ENCODE results near the gene CCDC88B. TPM values are rescaled to one million over a fixed set of nuclear protein-coding genes. Genes with fewer than 3 reads are reported as not detected.
"Not testable (repeated sequence)": the region's sequence is repeated elsewhere in the genome, so short reads cannot be mapped to it uniquely, and the experiment has no call there.

CCDC88B gene
- total RNA-seq, 1 donor from 2014 or later = 191 TPM

- intact Hi-C loops (cut with micrococcal nuclease) = loop anchor here (1.0 to 2.0 kb wide), 12 partner anchors 12 to 467 kb away; partner anchors contain the start of genes CCDC88B, COX8A, DNAJC4 and FKBP2
Observed at GRCh38 chr11:64305075-64305690, 34.8 kb upstream of the CCDC88B start, which contains the start of gene ESRRA. ESRRA (plus strand) TSS chr11:64305524; CDS start chr11:64307180, 1,656 bp downstream.

- intact Hi-C loops (cut with micrococcal nuclease) = loop anchor here (1.0 to 2.0 kb wide), 12 partner anchors 11 to 468 kb away; partner anchors contain the start of genes CCDC88B, COX8A, DNAJC4 and FKBP2
Observed at GRCh38 chr11:64305691-64306562, 34.1 kb upstream of the CCDC88B start.

GRCh38 chr11:64306563-64306875 is 33.5 kb upstream of the CCDC88B start:
- intact Hi-C loops (cut with micrococcal nuclease) = no loop called here

- intact Hi-C loops (cut with micrococcal nuclease) = no loop called here
Observed at GRCh38 chr11:64306876-64307622, 33.0 kb upstream of the CCDC88B start.

GRCh38 chr11:64307795-64308194 is 32.2 kb upstream of the CCDC88B start:
- intact Hi-C loops (cut with micrococcal nuclease) = not testable (repeated sequence)

- intact Hi-C loops (cut with micrococcal nuclease) = no loop called here
Observed at GRCh38 chr11:64312947-64313346, 27.1 kb upstream of the CCDC88B start.

GRCh38 chr11:64313491-64314145 is 26.4 kb upstream of the CCDC88B start:
- intact Hi-C loops (cut with micrococcal nuclease) = no loop called here

- intact Hi-C loops (cut with micrococcal nuclease) = no loop called here
Observed at GRCh38 chr11:64314146-64314804, 25.7 kb upstream of the CCDC88B start.

- intact Hi-C loops (cut with micrococcal nuclease) = loop anchor here (5.0 kb wide), 1 partner anchor 1952 kb away; the partner anchor contains the start of gene RAB1B
Observed at GRCh38 chr11:64314805-64315561, 25.0 kb upstream of the CCDC88B start.

- intact Hi-C loops (cut with micrococcal nuclease) = loop anchor here (5.0 kb wide), 1 partner anchor 1951 kb away; the partner anchor contains the start of gene RAB1B
Observed at GRCh38 chr11:64315667-64316526, 24.1 kb upstream of the CCDC88B start.

- intact Hi-C loops (cut with micrococcal nuclease) = loop anchor here (1.0 to 5.0 kb wide), 8 partner anchors 11 to 1951 kb away; partner anchors contain the start of genes ESRRA, GPR137, OTUB1 and RAB1B
Observed at GRCh38 chr11:64316672-64317324, 23.2 kb upstream of the CCDC88B start.

GRCh38 chr11:64317325-64317960 is 22.6 kb upstream of the CCDC88B start, which contains the start of gene TRMT112:
TRMT112 (minus strand) TSS chr11:64317559; CDS start chr11:64317526, 33 bp downstream.
- intact Hi-C loops (cut with micrococcal nuclease) = loop anchor here (1.0 to 5.0 kb wide), 8 partner anchors 12 to 1950 kb away; partner anchors contain the start of genes ESRRA, GPR137, OTUB1 and RAB1B

GRCh38 chr11:64317961-64318765 is 21.8 kb upstream of the CCDC88B start, which contains the start of gene PRDX5:
PRDX5 (plus strand) TSS chr11:64318121; CDS start chr11:64318216, 95 bp downstream.
- intact Hi-C loops (cut with micrococcal nuclease) = loop anchor here (1.0 to 5.0 kb wide), 12 partner anchors 13 to 1949 kb away; partner anchors contain the start of genes CCDC88B, ESRRA, FKBP2 and GPR137

GRCh38 chr11:64318766-64319761 is 20.9 kb upstream of the CCDC88B start:
- intact Hi-C loops (cut with micrococcal nuclease) = loop anchor here (1.0 to 5.0 kb wide), 5 partner anchors 12 to 1948 kb away; partner anchors contain the start of genes CCDC88B, FKBP2, RAB1B and RPS6KA4

- intact Hi-C loops (cut with micrococcal nuclease) = no loop called here
Observed at GRCh38 chr11:64320556-64320955, 19.4 kb upstream of the CCDC88B start.
